HEK293 (cell line): Measurements from ENCODE around the gene EME2.

Experiments used
- GLIS1 ChIP-seq: fragments of 450-650 bp; formaldehyde crosslinking; IDR thresholded peaks from 2 replicates; pipeline ENCODE4 v1.5.1; 2016; ENCODE audit warnings: missing biosample characterization, missing genetic modification characterization
- GLIS2 ChIP-seq: fragments of 450-650 bp; formaldehyde crosslinking; IDR thresholded peaks from 2 replicates; pipeline ENCODE4 v1.5.1; 2016; ENCODE audit warnings: missing biosample characterization, missing genetic modification characterization
- IKZF3 ChIP-seq: fragments of 450-650 bp; IDR thresholded peaks from 2 replicates; pipeline ENCODE4 v1.5.0; 2018; ENCODE audit warnings: missing biosample characterization, mild to moderate bottlenecking, missing genetic modification characterization, moderate library complexity
- KLF9 ChIP-seq: fragments of 450-650 bp; formaldehyde crosslinking; IDR thresholded peaks from 2 replicates; pipeline ENCODE4 v1.5.1; 2016; ENCODE audit warnings: missing biosample characterization, missing genetic modification characterization, low read depth
- REPIN1 ChIP-seq: fragments of 450-650 bp; formaldehyde crosslinking; IDR thresholded peaks from 2 replicates; pipeline ENCODE4 v1.5.1; 2017; ENCODE audit warnings: missing biosample characterization, missing genetic modification characterization, low read depth
- SP2 ChIP-seq: fragments of 450-650 bp; formaldehyde crosslinking; IDR thresholded peaks from 2 replicates; pipeline ENCODE4 v1.5.1; 2016; ENCODE audit warnings: missing biosample characterization, missing genetic modification characterization
- SP3 ChIP-seq: fragments of 450-650 bp; formaldehyde crosslinking; IDR thresholded peaks from 2 replicates; pipeline ENCODE4 v1.5.1; 2016; ENCODE audit warnings: missing biosample characterization, missing genetic modification characterization
- ZBTB10 ChIP-seq: fragments of 450-650 bp; formaldehyde crosslinking; IDR thresholded peaks from 2 replicates; pipeline ENCODE4 v1.5.1; 2016; ENCODE audit warnings: missing biosample characterization, missing genetic modification characterization
- ZBTB20 ChIP-seq: fragments of 450-650 bp; formaldehyde crosslinking; IDR thresholded peaks from 2 replicates; pipeline ENCODE4 v1.5.1; 2016; ENCODE audit warnings: missing biosample characterization, missing genetic modification characterization
- ZFHX2 ChIP-seq: fragments of 450-650 bp; formaldehyde crosslinking; conservative IDR thresholded peaks from 2 replicates; pipeline ENCODE4 v1.5.1; 2016; ENCODE audit warnings: missing biosample characterization, missing genetic modification characterization
- ZIC2 ChIP-seq: fragments of 450-650 bp; formaldehyde crosslinking; IDR thresholded peaks from 2 replicates; pipeline ENCODE4 v1.5.1; 2016; ENCODE audit warnings: missing biosample characterization, missing genetic modification characterization
- ZNF114 ChIP-seq: fragments of 450-650 bp; formaldehyde crosslinking; IDR thresholded peaks from 2 replicates; pipeline ENCODE4 v1.5.0; 2017; ENCODE audit warnings: missing biosample characterization, missing genetic modification characterization
- ZNF146 ChIP-seq: fragments of 450-650 bp; formaldehyde crosslinking; IDR thresholded peaks from 2 replicates; pipeline ENCODE4 v1.5.1; 2016; ENCODE audit warnings: missing biosample characterization, missing genetic modification characterization
- ZNF26 ChIP-seq: fragments of 450-650 bp; formaldehyde crosslinking; IDR thresholded peaks from 2 replicates; pipeline ENCODE4 v1.5.1; 2016; ENCODE audit warnings: missing biosample characterization, missing genetic modification characterization
- ZNF324 ChIP-seq: fragments of 450-650 bp; formaldehyde crosslinking; IDR thresholded peaks from 2 replicates; pipeline ENCODE4 v1.5.1; 2016; ENCODE audit warnings: missing biosample characterization, missing genetic modification characterization
- ZNF558 ChIP-seq: fragments of 450-650 bp; formaldehyde crosslinking; IDR thresholded peaks from 2 replicates; pipeline ENCODE4 v1.5.1; 2016; ENCODE audit warnings: missing biosample characterization, missing genetic modification characterization
- ZSCAN30 ChIP-seq: fragments of 450-650 bp; IDR thresholded peaks from 2 replicates; pipeline ENCODE4 v1.5.1; 2018; ENCODE audit warnings: missing biosample characterization, mild to moderate bottlenecking, missing genetic modification characterization, moderate library complexity
- TF ChIP-seq, protein P1 (sequence below): fragments of 450-650 bp; formaldehyde crosslinking; IDR thresholded peaks from 2 replicates; pipeline ENCODE4 v1.5.1; 2016; ENCODE audit warnings: missing biosample characterization, missing genetic modification characterization
- TF ChIP-seq, protein P2 (sequence below): fragments of 450-650 bp; formaldehyde crosslinking; IDR thresholded peaks from 2 replicates; pipeline ENCODE4 v1.5.1; 2016; ENCODE audit warnings: missing biosample characterization, missing genetic modification characterization
- TF ChIP-seq, protein P3 (sequence below): fragments of 450-650 bp; formaldehyde crosslinking; IDR thresholded peaks from 2 replicates; pipeline ENCODE4 v1.5.1; 2017; ENCODE audit warnings: missing biosample characterization, missing genetic modification characterization

The EME2 gene

DNA sequence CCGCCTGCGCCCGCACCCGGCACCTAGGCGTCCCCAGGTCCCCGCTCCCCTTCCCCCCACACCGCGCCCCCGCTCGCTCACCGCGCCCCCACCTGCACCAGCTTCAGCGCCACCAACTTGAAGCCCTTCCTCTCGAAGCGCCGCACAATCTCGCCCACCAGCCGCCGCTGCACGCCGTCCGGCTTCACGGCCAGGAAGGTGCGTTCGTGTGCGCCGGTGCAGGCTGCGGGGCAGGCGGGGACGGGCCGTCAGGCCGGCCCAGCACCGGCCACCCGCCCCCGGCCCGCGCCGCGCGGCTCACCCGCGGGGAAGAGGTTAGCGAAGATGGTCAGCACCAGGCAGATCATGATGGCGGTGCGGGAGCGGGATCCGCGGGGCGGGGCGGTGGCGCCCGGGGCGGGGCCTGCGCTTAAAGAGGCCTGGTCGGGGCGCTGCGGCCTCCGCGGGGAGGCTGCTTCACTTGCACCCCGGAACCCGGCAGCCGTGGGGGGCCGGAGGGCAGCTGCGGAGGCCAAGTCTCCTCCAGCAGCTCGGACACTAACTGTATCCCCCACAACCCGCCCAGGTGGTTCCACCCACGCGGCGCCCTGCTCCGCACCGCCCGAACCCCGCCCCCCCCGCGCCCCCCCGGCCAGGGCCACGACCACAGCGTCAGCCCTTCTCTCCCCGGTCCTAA, 1.3 kb upstream of the EME2 start, which contains the start of gene NME3 (continued):
- TF ChIP-seq, protein P1, sequence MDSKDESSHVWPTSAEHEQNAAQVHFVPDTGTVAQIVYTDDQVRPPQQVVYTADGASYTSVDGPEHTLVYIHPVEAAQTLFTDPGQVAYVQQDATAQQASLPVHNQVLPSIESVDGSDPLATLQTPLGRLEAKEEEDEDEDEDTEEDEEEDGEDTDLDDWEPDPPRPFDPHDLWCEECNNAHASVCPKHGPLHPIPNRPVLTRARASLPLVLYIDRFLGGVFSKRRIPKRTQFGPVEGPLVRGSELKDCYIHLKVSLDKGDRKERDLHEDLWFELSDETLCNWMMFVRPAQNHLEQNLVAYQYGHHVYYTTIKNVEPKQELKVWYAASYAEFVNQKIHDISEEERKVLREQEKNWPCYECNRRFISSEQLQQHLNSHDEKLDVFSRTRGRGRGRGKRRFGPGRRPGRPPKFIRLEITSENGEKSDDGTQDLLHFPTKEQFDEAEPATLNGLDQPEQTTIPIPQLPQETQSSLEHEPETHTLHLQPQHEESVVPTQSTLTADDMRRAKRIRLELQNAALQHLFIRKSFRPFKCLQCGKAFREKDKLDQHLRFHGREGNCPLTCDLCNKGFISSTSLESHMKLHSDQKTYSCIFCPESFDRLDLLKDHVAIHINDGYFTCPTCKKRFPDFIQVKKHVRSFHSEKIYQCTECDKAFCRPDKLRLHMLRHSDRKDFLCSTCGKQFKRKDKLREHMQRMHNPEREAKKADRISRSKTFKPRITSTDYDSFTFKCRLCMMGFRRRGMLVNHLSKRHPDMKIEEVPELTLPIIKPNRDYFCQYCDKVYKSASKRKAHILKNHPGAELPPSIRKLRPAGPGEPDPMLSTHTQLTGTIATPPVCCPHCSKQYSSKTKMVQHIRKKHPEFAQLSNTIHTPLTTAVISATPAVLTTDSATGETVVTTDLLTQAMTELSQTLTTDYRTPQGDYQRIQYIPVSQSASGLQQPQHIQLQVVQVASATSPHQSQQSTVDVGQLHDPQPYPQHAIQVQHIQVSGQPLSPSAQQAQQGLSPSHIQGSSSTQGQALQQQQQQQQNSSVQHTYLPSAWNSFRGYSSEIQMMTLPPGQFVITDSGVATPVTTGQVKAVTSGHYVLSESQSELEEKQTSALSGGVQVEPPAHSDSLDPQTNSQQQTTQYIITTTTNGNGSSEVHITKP (tag by site-specific recombination): peak; percentile 87
- 0 out of 2 replicates have a peak, but pooled peaks have one; percentile 5 for TF ChIP-seq IKZF3 (tag by site-specific recombination)
- no peak for TF ChIP-seq ZNF114 (tag by site-specific recombination)
- peak; percentile 44 for TF ChIP-seq SP2
- peak; percentile 68; the same call in 1 of the 2 replicates for TF ChIP-seq ZBTB10
- peak; percentile 9; the same call in 1 of the 2 replicates for TF ChIP-seq ZBTB20 (tag by site-specific recombination)
- TF ChIP-seq ZFHX2 (tag by site-specific recombination): peak; percentile 60; the same call in 1 of the 2 replicates
- no peak for TF ChIP-seq ZNF324 (tag by site-specific recombination)
- TF ChIP-seq, protein P2, sequence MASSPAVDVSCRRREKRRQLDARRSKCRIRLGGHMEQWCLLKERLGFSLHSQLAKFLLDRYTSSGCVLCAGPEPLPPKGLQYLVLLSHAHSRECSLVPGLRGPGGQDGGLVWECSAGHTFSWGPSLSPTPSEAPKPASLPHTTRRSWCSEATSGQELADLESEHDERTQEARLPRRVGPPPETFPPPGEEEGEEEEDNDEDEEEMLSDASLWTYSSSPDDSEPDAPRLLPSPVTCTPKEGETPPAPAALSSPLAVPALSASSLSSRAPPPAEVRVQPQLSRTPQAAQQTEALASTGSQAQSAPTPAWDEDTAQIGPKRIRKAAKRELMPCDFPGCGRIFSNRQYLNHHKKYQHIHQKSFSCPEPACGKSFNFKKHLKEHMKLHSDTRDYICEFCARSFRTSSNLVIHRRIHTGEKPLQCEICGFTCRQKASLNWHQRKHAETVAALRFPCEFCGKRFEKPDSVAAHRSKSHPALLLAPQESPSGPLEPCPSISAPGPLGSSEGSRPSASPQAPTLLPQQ (tag by site-specific recombination): peak; percentile 97
- peak; percentile 88 for TF ChIP-seq GLIS1
- peak; percentile 83 for TF ChIP-seq KLF9
- peak; percentile 86 for TF ChIP-seq GLIS2 (tag by site-specific recombination)
- no peak; the same call in 1 of the 2 replicates for TF ChIP-seq ZSCAN30 (tag by site-specific recombination)
- TF ChIP-seq ZNF558 (tag by site-specific recombination): no peak
- no peak; the same call in 1 of the 2 replicates for TF ChIP-seq ZIC2
- TF ChIP-seq, protein P3, sequence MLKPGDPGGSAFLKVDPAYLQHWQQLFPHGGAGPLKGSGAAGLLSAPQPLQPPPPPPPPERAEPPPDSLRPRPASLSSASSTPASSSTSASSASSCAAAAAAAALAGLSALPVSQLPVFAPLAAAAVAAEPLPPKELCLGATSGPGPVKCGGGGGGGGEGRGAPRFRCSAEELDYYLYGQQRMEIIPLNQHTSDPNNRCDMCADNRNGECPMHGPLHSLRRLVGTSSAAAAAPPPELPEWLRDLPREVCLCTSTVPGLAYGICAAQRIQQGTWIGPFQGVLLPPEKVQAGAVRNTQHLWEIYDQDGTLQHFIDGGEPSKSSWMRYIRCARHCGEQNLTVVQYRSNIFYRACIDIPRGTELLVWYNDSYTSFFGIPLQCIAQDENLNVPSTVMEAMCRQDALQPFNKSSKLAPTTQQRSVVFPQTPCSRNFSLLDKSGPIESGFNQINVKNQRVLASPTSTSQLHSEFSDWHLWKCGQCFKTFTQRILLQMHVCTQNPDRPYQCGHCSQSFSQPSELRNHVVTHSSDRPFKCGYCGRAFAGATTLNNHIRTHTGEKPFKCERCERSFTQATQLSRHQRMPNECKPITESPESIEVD (tag by site-specific recombination): no peak
- peak; percentile 74 for TF ChIP-seq SP3 (tag by site-specific recombination)
- TF ChIP-seq ZNF26: no peak
- TF ChIP-seq ZNF146 (tag by site-specific recombination): 0 out of 2 replicates have a peak, but pooled peaks have one; percentile 33
- TF ChIP-seq REPIN1: no peak
- TF ChIP-seq, all 188 proteins: peak for 19
